Colonic mucosa (tissue), 4 donors: ENCODE data around the gene FAM222B. TPM values are rescaled to one million over a fixed set of nuclear protein-coding genes. Genes with fewer than 3 reads are reported as not detected.
A peak's percentile ranks its signal among the peaks of the same experiment; 100 is the strongest.
"Not testable (repeated sequence)": the region's sequence is repeated elsewhere in the genome, so short reads cannot be mapped to it uniquely, and the experiment has no call there.

Experiments
- DNase-seq: peaks from one replicate; pipeline ENCODE4 v3.0.0-alpha.2; 2020
- H3K27ac ChIP-seq: fragments of 200-600 bp; one replicate; pipeline ENCODE4 v1.8.0; 2021
- H3K27me3 ChIP-seq: fragments of 200-600 bp; one replicate; pipeline ENCODE4 v1.8.0; 2021
- H3K36me3 ChIP-seq: fragments of 200-600 bp; one replicate; pipeline ENCODE4 v1.8.0; 2021
- H3K4me1 ChIP-seq: fragments of 200-600 bp; one replicate; pipeline ENCODE4 v1.8.0; 2021; ENCODE audit warnings: mild to moderate bottlenecking
- H3K4me3 ChIP-seq: fragments of 200-600 bp; one replicate; pipeline ENCODE4 v1.8.0; 2021
- H3K9ac ChIP-seq, 2 donors: one replicate each; pipeline ENCODE4 v1.7.0; 2013; ENCODE audit warnings: control low read depth in 2 of 2, low read depth in 2 of 2, low read length in 2 of 2
- H3K9me3 ChIP-seq: fragments of 200-600 bp; one replicate; pipeline ENCODE4 v1.8.0; 2021
- CTCF ChIP-seq: fragments of 200-600 bp; IDR thresholded peaks from one replicate; pipeline ENCODE4 v1.8.0; 2022; ENCODE audit warnings: antibody characterized with exemption, mild to moderate bottlenecking
- intact Hi-C: fragments of 100-400 bp; cut with DNase I; formaldehyde crosslinking; loops from one replicate; pipeline ENCODE4 v1.14.1; 2022
- total RNA-seq, 2 donors: library from RNA; stranded (reverse); fragmentation: NEBNext Ultra II Directional in 1 of 2; extraction: Animal tissue kit (Norgen Biotek cat#: 25700) in 1 of 2; gene quantifications; one replicate each; pipeline ENCODE4 v1.2.1, GENCODE V29; 2021
- donor health status: healthy.
- donor health status: DM: no; HTN: no; CAD: no.
- donor health status: DM: no; HTN: no; CAD: no.

Gene FAM222B
- total RNA-seq, 2 donors from 2014 or later = 27.9 to 35.4 TPM

DNA sequence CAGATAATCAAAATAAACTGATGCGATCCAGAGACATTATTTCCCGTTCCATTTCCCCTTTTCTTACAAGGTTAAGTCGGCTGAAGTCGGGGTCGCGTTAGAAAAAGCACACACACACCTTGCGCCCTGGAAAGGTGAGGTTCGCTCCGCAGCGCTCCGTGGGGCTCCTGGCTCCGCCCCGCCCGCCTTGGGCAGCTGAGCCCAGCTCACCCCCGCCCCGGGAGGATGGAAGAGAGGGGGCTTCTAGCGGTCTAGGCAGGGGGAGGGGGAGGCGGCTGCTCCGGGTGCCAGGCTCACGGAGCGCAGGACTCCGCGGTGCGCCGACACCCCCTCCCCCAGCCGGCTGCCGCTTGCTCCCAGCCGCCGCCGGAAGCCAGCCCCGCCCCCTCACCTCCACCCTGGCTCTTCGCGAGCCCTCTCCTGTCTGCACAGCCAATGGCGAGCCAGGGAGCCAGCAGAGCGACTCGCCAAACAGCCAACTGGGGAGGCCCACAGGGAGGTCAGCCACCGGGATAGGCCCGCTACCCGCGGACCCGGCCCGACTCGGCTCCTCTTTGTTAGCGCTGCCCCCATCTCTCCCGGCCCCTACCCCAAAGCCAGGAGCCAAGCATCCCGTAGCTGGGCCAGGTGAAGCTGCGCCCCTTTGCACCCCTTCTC is 30.4 kb downstream of the FAM222B start:
- no peak for TF ChIP-seq CTCF
- Histone ChIP-seq H3K4me3 (peak overlapping the region; percentile 82), H3K9me3 (no peaks in the 10 kb centered on the region), H3K9ac (peak overlapping the region; percentile 75 to 84), H3K27me3 (no peaks in the 10 kb centered on the region), H3K4me1 (peaks cover 22% of the 10 kb centered on the region), H3K36me3 (no peaks in the 10 kb centered on the region), H3K27ac (peak overlapping the region; percentile 86)
- peak; percentile 99 for DNase-seq
- intact Hi-C loops = no loop called here

DNA sequence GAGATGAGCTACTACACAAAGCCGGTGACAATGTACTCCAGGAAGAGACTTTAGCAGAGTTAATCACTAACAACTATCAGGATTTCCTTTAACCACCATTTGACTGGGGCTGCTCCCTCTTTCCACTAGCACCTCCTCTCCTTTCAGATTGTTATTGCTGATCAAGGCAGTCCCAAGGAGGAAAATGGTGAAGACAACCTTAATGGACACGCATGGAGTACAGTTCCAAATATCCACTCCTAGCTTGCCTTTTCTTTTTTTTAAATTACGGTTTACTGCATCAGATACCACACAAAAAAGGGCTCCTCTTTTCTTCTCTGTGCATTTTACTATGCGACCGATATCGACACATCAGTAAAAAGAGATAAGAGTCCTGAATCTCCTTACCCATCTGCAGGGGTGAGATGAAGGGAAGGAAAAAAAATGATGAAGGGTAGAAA is 30.9 kb downstream of the FAM222B start:
- intact Hi-C loops = no loop called here
- DNase-seq = peak; percentile 47
- peaks cover 22% of the 10 kb centered on the region for H3K4me1 ChIP-seq

DNA sequence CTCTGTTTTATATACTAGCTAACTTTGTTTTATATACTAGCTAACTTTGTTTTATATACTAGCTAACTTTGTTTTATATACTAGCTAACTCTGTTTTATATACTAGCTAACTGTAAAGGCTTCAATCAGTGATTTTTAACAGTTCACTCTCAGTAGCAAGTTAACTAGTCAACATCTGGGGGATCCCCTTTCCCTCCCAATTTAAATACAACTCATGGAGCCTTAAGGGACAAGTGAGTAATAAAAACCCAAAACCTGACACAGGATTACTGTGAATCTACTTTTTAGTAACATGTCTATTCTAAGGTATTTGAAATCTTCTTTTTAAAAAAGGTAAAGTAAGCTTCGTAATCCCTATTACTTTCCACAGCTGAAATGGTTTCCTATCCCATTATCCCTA is 32.2 kb downstream of the FAM222B start:
- intact Hi-C loops = no loop called here
- no peaks in the 10 kb centered on the region for H3K9me3 ChIP-seq
- no peaks in the 10 kb centered on the region for H3K36me3 ChIP-seq
- no peak for TF ChIP-seq CTCF
- DNase-seq = no peak
- H3K4me1 ChIP-seq = peaks cover 22% of the 10 kb centered on the region
- no peak overlapping the region for H3K9ac ChIP-seq
- no peaks in the 10 kb centered on the region for H3K27me3 ChIP-seq
- H3K27ac ChIP-seq = no peak overlapping the region
- H3K4me3 ChIP-seq = no peak overlapping the region

More for the DNA sequence above, 30.9 kb downstream of the FAM222B start:
- no peak for TF ChIP-seq CTCF
- H3K27me3 ChIP-seq = no peaks in the 10 kb centered on the region
- peak overlapping the region; percentile 86 for H3K27ac ChIP-seq
- peak overlapping the region; percentile 75 to 82 for H3K9ac ChIP-seq
- no peaks in the 10 kb centered on the region for H3K9me3 ChIP-seq
- H3K36me3 ChIP-seq = no peaks in the 10 kb centered on the region
- H3K4me3 ChIP-seq = peak overlapping the region; percentile 82

- TF ChIP-seq CTCF = no peak
- no peak for DNase-seq
- Histone ChIP-seq H3K27ac (peak overlapping the region; percentile 65), H3K9ac (peak overlapping the region in 1 of 2 donors; percentile 3), H3K36me3 (no peaks in the 10 kb centered on the region), H3K4me3 (no peak overlapping the region), H3K9me3 (no peaks in the 10 kb centered on the region), H3K4me1 (peaks cover 22% of the 10 kb centered on the region), H3K27me3 (no peaks in the 10 kb centered on the region)
- intact Hi-C loops = no loop called here
These were observed 34.5 kb downstream of the FAM222B start for GRCh38 chr17:28807925-28808634.

- TF ChIP-seq CTCF = no peak
- Histone ChIP-seq H3K4me1 (no peaks in the 10 kb centered on the region), H3K4me3 (no peak overlapping the region), H3K27me3 (no peaks in the 10 kb centered on the region), H3K27ac (no peak overlapping the region), H3K9ac (no peak overlapping the region), H3K36me3 (no peaks in the 10 kb centered on the region), H3K9me3 (no peaks in the 10 kb centered on the region)
- intact Hi-C loops = no loop called here
- no peak for DNase-seq
These were observed 46.5 kb downstream of the FAM222B start for GRCh38 chr17:28796062-28796461.

GRCh38 chr17:28794846-28795441 is 47.6 kb downstream of the FAM222B start:
- DNase-seq, H3K9me3 ChIP-seq, H3K27ac ChIP-seq, H3K27me3 ChIP-seq, H3K4me3 ChIP-seq, intact Hi-C loops, H3K36me3 ChIP-seq, H3K4me1 ChIP-seq, H3K9ac ChIP-seq: not testable (repeated sequence)
